Esophagus muscularis mucosa (tissue), 4 donors: Measurements from ENCODE around the gene ZMAT2. TPM values are rescaled to one million over a fixed set of nuclear protein-coding genes. Genes with fewer than 3 reads are reported as not detected.
"Not testable (repeated sequence)": the region's sequence is repeated elsewhere in the genome, so short reads cannot be mapped to it uniquely, and the experiment has no call there.

ENCODE experiments used
- DNase-seq: peaks from one replicate; pipeline ENCODE4 v3.0.0-alpha.2; 2017; ENCODE audit errors: extremely low spot score
- H3K27ac ChIP-seq, 4 donors: fragments of 200-600 bp; sonication (generic); replicated peaks in 1 of 4; 1 replicate in 3 of 4; 2 replicates in 1 of 4; pipeline ENCODE4 v1.5.1; 2016 to 2019; ENCODE audit warnings: mild to moderate bottlenecking in 1 of 4
- H3K27me3 ChIP-seq, 4 donors: fragments of 200-600 bp; sonication (generic); one replicate each; pipeline versions ENCODE4 v1.5.1 to v1.6.0; 2016 to 2019
- H3K36me3 ChIP-seq, 4 donors: fragments of 200-600 bp; sonication (generic); one replicate each; pipeline ENCODE4 v1.5.1; 2016 to 2019
- H3K4me1 ChIP-seq, 4 donors: fragments of 200-600 bp; sonication (generic); one replicate each; pipeline ENCODE4 v1.5.1; 2016 to 2019
- H3K4me3 ChIP-seq, 4 donors: fragments of 200-600 bp; sonication (generic); 1 replicate in 2 of 4; 2 replicates in 2 of 4; pipeline ENCODE4 v1.5.1; 2016 to 2019; ENCODE audit warnings: mild to moderate bottlenecking in 4 of 4, moderate library complexity in 1 of 4
- H3K9me3 ChIP-seq, 4 donors: fragments of 200-600 bp; sonication (generic); 1 replicate in 3 of 4; 2 replicates in 1 of 4; pipeline ENCODE4 v1.5.1; 2016 to 2019
- EP300 ChIP-seq: sonication (generic); formaldehyde crosslinking; IDR thresholded peaks from one replicate; pipeline ENCODE4 v1.6.1; 2017; ENCODE audit warnings: antibody characterized with exemption
- POLR2A ChIP-seq: fragments of 450-650 bp; IDR thresholded peaks from one replicate; pipeline ENCODE4 v1.6.1; 2017; ENCODE audit warnings: antibody characterized with exemption, moderate library complexity, mild to moderate bottlenecking, low read depth
- POLR2AphosphoS5 ChIP-seq, 2 donors: sonication (generic); formaldehyde crosslinking; IDR thresholded peaks; one replicate each; pipeline ENCODE4 v1.6.1; 2017; ENCODE audit warnings: antibody characterized with exemption in 2 of 2
- WGBS: methylation state at CpG from one replicate; pipeline ENCODE4 v1.1.5; 2018; 5-methylcytosine and 5-hydroxymethylcytosine counted together
- intact Hi-C: fragments of 100-400 bp; cut with DNase I; formaldehyde crosslinking; loops from one replicate; pipeline ENCODE4 v1.15.1; 2023
- total RNA-seq, 4 donors: library from RNA; depleted of rRNA; stranded (reverse); fragments of >200 nt; gene quantifications; one replicate each; pipeline versions ENCODE4 v1.1.0 to v1.2.1, GENCODE V29; 2016
- TF ChIP-seq, protein P1 (sequence below), 3 experiments: fragments of 200-600 bp in 2 of 3; fragments of 450-650 bp in 1 of 3; sonication (generic) in 2 of 3; IDR thresholded peaks; one replicate each; pipeline ENCODE4 v1.5.1; 2017 to 2019; ENCODE audit warnings: antibody characterized with exemption in 3 of 3, mild to moderate bottlenecking in 2 of 3, moderate library complexity in 1 of 3

ZMAT2 gene
- total RNA-seq, 4 donors from 2014 or later: 30.8 to 45.1 (median 38.0) TPM

DNA sequence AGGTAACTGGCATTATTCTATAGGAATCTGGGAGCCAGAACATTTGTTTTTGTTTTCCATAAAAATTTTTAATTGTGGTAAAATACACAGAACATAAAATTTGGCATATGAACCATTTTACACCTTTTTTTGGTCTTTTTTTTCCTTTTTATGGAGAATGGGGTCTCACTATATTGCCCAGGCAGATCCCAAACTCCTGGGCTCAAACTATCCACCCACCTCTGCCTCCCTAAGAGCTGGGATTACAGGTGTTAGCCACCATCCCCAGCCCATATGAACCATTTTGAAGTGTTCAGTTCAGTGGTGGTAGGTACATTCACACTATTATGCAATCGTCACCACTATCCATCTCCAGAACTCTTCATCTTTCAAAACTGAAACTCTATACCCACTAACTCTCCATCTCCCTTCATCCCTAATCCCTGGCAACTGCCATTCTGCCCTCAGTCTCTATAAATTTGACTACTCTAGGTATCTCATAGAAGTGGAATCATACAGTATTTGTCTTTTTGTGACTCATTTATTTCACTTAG lies 13.4 kb downstream of the ZMAT2 start:
- DNase-seq: no peak
- Histone ChIP-seq H3K4me1 (peaks cover 5 to 16% (median 6%) of the 10 kb centered on the region in 4 donors), H3K9me3 (no peaks in the 10 kb centered on the region), H3K4me3 (no peak overlapping the region), H3K27ac (no peak overlapping the region), H3K36me3 (no peaks in the 10 kb centered on the region), H3K27me3 (no peaks in the 10 kb centered on the region)
- TF ChIP-seq POLR2A: no peak
- TF ChIP-seq POLR2AphosphoS5 (IDR thresholded peaks at IDR 0.05): no peak
- TF ChIP-seq EP300: no peak
- TF ChIP-seq, protein P1, sequence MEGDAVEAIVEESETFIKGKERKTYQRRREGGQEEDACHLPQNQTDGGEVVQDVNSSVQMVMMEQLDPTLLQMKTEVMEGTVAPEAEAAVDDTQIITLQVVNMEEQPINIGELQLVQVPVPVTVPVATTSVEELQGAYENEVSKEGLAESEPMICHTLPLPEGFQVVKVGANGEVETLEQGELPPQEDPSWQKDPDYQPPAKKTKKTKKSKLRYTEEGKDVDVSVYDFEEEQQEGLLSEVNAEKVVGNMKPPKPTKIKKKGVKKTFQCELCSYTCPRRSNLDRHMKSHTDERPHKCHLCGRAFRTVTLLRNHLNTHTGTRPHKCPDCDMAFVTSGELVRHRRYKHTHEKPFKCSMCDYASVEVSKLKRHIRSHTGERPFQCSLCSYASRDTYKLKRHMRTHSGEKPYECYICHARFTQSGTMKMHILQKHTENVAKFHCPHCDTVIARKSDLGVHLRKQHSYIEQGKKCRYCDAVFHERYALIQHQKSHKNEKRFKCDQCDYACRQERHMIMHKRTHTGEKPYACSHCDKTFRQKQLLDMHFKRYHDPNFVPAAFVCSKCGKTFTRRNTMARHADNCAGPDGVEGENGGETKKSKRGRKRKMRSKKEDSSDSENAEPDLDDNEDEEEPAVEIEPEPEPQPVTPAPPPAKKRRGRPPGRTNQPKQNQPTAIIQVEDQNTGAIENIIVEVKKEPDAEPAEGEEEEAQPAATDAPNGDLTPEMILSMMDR (IDR thresholded peaks at IDR 0.05): no peak
- intact Hi-C loops: loop anchor here (10.0 kb wide), 1 partner anchor 339 kb away; no protein-coding TSS in a partner anchor
- WGBS: 92% methylated on average over 1 of the region's 1 CpG

DNA sequence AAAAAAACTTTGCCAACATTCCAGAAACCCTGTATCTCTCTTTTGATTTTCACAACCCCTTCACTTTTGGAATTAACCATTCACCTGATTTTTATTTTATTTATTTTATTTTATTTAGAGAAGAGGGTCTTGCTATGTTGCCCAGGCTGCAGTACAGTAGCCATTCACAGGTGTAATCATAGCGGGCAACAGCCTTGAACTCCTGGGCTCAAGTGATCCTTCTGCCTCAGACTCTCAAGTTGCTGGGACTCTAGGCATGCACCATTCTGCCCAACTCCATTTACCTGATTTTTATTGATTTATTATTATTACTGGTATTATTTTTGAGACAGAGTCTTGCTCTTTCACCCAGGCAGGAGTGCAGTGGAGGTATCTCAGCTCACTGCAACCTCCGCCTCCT lies 16.0 kb downstream of the ZMAT2 start:
- not testable (repeated sequence) for H3K4me3 ChIP-seq, H3K4me1 ChIP-seq, H3K27me3 ChIP-seq, H3K27ac ChIP-seq, H3K36me3 ChIP-seq, DNase-seq, H3K9me3 ChIP-seq
- intact Hi-C loops: loop anchor here (10.0 kb wide), 1 partner anchor 341 kb away; no protein-coding TSS in a partner anchor
- 94% methylated on average over 2 of the region's 2 CpGs for WGBS

DNA sequence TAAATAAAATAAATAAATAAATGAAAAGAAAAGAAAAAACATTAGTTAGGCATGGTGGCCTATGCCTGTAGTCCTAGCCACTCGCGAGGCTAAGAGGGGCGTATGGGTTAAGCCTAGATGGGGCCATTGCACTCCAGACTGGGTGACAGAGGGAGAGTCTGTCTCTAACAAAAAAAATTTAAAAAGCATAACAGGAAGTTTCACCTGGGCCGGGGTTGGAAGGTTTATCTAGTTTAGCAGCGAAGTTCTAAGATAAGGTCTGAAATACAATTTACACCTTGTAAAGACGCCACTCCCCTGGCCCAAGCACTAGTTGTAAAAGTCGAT lies 18.0 kb downstream of the ZMAT2 start:
- no peak for TF ChIP-seq POLR2A
- no peak for TF ChIP-seq EP300
- TF ChIP-seq, protein P1 (IDR thresholded peaks at IDR 0.05): no peak
- TF ChIP-seq POLR2AphosphoS5 (IDR thresholded peaks at IDR 0.05): no peak
- Histone ChIP-seq H3K36me3 (no peaks in the 10 kb centered on the region), H3K9me3 (no peaks in the 10 kb centered on the region), H3K4me3 (no peak overlapping the region), H3K4me1 (no peaks in the 10 kb centered on the region), H3K27ac (no peak overlapping the region), H3K27me3 (peaks cover 0 to 7% (median 0%) of the 10 kb centered on the region in 4 donors)
- 80% methylated on average over 7 of the region's 7 CpGs for whole genome bisulfite sequencing
- intact Hi-C loops: loop anchor here (10.0 kb wide), 1 partner anchor 343 kb away; no protein-coding TSS in a partner anchor
- DNase-seq: peak; percentile 47

DNA sequence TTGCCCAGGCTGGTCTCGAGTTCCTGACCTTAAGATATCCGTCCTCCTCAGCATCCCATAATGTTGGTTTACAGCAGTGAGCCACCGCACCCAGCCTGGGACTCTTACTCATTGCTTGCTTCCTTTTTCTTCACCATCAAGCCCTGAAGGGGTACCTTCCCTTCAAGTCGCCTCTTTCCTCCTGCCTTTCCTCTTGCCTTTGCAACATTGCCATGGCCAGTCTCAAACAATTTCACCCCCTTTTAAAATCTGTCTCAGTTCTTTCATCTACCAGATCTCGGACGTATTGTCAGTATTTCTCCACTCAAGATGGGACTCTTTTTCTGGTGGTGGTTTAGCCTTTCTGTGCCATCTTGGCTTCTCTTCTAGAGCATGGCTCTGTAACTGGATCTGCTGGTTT lies 20.5 kb downstream of the ZMAT2 start:
- DNase-seq, H3K4me1 ChIP-seq, H3K27ac ChIP-seq, H3K4me3 ChIP-seq, H3K9me3 ChIP-seq, H3K36me3 ChIP-seq, intact Hi-C loops: not testable (repeated sequence)
- WGBS: 57% methylated on average over 6 of the region's 6 CpGs
- peaks cover 0 to 14% (median 0%) of the 10 kb centered on the region in 4 donors for H3K27me3 ChIP-seq

DNA sequence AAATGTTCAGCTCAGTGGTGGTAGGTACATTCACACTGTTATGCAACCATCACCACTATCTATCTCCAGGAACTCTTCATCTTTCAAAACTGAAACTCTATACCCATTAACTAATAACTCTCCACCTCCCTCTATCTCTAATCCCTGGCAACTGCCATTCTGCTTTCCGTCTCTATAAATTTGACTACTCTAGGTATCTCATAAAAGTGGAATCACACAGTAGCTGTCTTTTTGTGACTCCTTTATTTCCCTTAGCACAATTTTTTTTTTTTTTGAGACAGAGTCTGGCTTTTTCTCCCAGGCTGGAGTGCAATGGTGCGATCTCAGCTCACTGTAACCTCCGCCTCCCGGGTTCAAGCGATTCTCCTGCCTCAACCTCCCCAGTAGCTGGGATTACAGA lies 21.1 kb downstream of the ZMAT2 start:
- H3K27ac ChIP-seq, H3K4me1 ChIP-seq, DNase-seq, intact Hi-C loops, H3K9me3 ChIP-seq, H3K4me3 ChIP-seq, H3K36me3 ChIP-seq: not testable (repeated sequence)
- WGBS: 85% methylated on average over 5 of the region's 5 CpGs
- H3K27me3 ChIP-seq: peaks cover 0 to 14% (median 0%) of the 10 kb centered on the region in 4 donors

DNA sequence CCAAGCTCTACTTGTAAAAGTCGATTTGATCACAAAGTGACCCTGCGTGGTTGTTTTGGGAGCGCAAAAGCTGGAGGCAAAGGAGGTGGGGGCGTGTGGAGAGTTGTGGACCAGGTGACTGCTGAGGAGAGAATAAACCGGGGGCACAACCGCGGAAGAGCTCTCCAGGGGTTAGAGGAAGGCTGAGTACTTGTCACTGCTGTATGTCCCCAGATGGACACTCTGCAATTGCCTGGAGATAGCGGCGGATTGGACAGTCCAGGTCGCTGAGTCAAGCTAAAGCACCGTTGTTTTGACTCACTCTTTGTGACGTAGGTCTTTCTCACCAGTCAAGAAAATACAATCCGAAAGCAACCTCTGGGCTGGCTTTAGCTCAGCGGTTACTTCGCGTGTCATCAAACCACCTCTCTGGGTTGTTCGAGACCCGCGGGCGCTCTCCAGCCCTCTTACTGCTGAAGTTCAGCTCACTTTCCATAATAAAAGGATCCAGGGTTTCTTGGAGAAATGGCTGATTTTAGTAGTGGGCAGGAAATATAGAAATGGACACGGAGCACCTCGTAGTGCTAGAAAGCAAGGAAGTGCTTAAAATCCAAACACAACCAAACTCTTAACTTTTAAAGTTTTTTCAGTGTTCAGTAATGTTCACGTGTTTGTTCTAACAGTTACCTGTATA lies 25.7 kb downstream of the ZMAT2 start:
- intact Hi-C loops: no loop called here
- WGBS: 12% methylated on average over 23 of the region's 23 CpGs
- DNase-seq: peak; percentile 92

More for the DNA sequence above, 25.7 kb downstream of the ZMAT2 start:
- H3K4me1 ChIP-seq: no peaks in the 10 kb centered on the region
- H3K36me3 ChIP-seq: no peaks in the 10 kb centered on the region
- peaks cover 0 to 43% (median 3%) of the 10 kb centered on the region in 4 donors for H3K27me3 ChIP-seq
- no peak for TF ChIP-seq POLR2A
- TF ChIP-seq, protein P1 (IDR thresholded peaks at IDR 0.05): no peak
- TF ChIP-seq POLR2AphosphoS5 (IDR thresholded peaks at IDR 0.05): no peak
- TF ChIP-seq EP300: no peak
- no peak overlapping the region for H3K27ac ChIP-seq
- H3K4me3 ChIP-seq: peak overlapping the region in 1 of 4 donors; percentile 14
- H3K9me3 ChIP-seq: no peaks in the 10 kb centered on the region
